Activated gamma-delta T cell (primary cell): ENCODE results near the gene SLC16A2.

ENCODE experiments used
- DNase-seq: peaks from one replicate; lab custom pipeline; 2025; lab: John Stamatoyannopoulos, UW
- total RNA-seq, 2 donors: gene quantifications; one replicate each; lab custom pipeline; 2026; lab: John Stamatoyannopoulos, UW

Gene SLC16A2
- 0.36 to 0.74 reads per million in 2 donors for total RNA-seq

DNA sequence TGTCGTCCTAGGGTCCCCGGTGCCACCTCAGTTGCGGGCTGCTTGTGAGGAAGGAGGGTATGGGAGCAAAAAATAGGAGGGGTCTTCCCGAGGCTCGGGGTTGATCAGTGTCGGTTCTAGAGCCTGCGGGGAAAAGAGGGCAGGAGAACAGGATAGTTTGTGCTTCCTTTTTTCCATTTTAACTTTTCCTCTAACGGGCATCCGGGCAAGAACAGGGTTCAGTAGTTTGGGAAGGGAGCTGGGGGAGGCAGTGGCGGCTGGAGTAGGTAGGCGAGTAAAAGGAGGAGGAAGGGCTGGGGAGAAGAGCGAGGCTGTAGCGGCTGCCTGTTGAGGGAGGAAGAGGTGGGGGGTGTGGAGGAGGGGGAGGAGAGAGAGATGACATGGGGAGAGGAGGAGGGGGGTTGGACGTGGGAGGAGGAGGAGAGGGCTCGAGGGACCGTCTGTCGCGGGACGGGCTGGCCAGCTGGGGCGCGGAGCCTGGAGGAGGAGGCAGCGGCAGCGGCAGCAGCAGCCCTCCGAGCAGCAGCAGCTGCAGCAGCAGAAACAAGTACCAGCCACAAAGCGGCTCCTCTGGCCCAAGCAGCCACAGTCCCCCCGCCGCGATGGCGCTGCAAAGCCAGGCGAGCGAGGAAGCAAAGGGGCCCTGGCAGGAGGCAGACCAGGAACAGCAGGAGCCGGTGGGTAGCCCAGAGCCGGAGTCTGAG is at the start of gene SLC16A2:
TSS of gene SLC16A2 (plus strand) at position 458 of the 704 bp plus-strand sequence. CDS start at position 603, 145 bp downstream.
- DNase-seq = peak; percentile 14

DNA sequence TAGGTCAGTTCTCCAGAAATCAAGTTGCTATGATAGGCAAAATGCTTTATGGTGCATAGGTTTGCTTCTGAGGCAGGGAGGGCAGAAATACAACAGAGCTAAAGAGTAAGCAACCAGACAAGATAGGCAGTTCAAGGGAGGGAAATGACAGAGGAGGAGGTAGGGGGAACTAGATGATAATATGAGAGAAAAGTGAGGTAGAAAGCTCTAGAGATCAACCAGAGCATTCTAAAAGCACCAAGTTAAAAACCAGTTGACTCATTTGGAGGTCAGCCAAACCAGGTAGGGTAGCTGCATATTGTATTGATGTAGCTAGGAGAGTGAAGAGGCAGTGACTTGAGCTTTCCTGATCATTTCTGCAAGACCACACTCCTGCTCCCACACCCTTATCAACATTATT is 49.0 kb upstream of the SLC16A2 start:
- DNase-seq = no peak

DNA sequence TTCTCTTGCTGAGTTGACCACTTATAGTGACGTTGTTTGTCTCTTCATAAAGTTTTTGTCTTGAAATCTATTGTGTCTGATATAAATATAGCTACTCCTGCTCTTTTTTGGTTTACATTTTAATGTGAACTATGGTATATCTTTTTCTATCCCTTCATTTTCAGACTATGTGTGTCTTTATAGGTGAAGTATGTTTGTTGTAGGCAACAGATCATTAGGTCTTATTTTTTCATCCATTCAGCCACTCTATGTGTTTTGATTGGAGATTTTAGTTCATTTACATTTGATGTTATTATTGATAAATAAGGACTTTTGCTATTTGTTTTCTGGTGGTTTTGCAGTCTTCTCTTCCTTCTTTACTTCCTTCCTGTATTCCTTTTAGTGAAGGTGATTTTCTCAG is 44.0 kb upstream of the SLC16A2 start:
- DNase-seq = no peak

DNA sequence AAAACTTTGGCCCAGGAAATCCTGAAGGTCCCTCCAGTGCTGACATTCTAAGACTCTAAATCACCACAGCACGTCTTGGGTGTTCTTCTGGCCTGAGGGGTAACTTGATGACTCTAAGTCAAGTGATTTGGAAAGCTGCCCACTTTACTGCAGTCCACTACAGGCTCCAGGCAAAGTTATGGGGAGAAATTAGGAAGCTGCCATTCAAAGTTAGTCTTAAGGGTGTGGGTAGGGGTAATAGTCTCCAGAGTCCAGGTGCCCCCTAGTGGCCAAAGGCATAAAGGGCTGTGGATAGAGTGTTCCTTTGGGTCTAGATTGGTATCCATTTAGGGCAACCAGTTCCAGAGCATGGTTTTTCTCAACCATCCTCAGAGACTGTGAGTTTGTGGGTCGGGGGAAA is 38.7 kb upstream of the SLC16A2 start:
- DNase-seq = no peak

DNA sequence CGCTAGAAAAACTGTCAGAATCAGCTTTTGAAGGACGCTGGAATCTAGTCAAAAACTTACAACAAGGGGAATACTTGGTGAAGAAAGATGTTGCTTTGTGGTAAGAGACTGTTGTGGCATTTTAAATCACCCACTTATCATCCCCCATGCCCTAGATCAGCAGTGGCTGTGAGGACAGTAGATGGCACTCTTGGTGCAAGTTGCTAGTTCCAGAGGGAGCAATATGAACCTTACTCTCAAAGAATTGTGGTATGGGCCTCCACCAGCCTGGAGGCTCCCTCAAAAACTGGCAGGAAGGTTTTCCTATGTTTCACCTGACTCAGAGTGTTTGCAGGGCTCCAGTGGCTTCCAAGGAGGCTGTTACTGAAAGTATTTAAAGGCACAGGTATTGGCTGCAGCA is 37.7 kb upstream of the SLC16A2 start:
- no peak for DNase-seq

DNA sequence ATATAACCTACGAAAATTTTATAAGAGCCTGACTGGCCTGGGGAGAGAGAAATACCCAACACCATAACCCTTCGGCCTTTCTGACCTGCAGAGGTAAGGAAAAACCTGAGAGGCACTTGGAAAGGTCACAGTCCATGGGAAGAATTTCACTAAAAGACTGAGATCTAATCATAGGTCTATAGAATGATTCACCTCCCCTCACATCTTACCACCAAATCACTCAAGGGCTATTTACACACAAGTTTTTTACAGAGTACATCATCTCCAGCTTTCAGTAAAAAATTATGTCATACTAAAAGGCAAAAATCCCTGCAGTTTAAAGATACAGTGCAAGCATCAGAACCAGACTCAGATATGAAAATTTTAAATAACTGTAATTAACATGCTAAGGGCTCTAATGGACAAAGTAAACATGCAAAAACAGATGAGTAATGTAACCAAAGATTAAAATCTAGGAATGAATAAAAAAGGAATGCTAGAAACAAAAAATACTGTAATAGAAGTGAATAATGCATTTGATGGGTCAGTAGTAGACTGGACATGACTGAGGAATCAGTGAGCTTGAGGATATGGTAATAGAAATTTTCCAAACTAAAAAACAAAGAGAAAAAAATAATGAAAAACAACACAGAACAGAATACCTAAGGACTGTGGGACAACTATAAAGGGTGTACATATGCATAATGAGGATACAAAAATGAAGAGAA is 32.1 kb upstream of the SLC16A2 start:
- no peak for DNase-seq

DNA sequence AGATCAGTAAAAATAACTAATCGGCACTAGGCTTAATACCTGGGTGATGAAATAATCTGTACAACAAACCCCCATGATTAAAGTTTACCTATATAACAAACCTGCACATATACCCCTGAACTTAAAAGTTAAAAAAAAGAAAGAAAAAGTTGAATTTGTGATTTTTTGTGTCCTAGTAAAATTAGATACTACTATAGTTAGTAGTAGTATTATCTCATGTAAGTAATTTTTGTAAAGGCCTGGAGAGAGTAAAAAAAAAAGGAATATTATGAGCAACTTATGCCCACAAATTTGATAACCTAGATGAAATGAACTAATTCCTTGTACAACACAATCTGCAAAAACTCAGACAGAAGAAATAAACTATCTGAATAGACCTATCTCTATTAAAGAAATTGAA is 25.7 kb upstream of the SLC16A2 start:
- DNase-seq = no peak

DNA sequence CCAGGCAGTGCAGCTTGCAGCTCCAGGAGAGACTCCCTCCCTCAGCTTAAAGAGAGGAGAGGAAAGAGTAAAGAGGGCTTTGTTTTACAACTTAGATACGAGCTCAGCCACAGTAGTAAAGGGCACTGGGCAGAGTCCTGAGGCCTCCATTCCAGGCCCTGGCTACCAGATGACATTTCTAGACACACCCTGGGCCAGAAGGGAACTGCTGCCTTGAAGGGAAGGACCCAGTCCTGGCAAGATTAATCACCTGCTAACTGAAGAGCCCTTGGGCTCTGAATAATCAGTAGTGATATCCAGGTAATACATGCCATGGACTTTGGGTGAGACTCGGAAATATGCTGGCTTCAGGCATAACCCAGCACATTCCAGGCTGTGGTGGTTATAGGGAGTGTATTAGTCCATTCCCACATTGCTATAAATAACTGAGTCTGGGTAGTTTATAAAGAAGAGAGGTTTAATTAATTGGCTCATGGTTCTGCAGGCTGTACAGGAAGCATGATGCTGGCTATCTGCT is 15.3 kb upstream of the SLC16A2 start:
- no peak for DNase-seq

DNA sequence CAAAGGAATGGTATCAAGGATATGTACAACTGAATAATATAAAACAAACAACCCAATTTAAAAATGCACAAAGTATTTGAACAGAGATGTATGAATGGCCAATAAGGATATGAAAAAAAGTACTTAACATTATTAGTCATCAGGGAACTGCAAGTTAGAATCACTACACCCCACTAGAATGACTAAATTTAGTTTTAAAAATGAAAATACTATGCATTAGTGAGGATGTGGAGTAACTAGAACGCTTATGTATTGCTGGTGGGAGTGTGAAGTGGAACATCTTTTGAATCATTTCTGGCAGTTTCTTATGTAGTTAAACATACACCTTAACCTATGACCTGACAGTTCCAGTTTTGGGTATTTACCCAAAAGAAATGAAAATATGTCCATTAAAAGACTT is 13.0 kb upstream of the SLC16A2 start:
- no peak for DNase-seq

DNA sequence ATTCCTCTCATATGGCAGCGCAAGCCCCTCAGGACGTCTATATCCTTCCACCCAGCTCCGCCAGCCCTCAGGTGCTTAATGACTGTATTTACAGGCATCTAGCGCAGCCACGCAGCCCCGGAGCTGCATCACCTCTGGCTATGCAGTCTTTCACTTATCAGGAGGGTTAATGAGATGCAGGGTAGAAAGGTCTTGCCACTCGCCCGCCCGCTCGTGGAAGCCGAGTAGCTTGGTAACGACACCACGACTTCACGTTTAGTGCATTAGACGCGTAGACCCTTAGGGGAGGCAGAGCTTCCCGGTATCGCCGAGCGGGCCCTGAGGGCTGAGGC is 1.5 kb upstream of the SLC16A2 start:
- no peak for DNase-seq

DNA sequence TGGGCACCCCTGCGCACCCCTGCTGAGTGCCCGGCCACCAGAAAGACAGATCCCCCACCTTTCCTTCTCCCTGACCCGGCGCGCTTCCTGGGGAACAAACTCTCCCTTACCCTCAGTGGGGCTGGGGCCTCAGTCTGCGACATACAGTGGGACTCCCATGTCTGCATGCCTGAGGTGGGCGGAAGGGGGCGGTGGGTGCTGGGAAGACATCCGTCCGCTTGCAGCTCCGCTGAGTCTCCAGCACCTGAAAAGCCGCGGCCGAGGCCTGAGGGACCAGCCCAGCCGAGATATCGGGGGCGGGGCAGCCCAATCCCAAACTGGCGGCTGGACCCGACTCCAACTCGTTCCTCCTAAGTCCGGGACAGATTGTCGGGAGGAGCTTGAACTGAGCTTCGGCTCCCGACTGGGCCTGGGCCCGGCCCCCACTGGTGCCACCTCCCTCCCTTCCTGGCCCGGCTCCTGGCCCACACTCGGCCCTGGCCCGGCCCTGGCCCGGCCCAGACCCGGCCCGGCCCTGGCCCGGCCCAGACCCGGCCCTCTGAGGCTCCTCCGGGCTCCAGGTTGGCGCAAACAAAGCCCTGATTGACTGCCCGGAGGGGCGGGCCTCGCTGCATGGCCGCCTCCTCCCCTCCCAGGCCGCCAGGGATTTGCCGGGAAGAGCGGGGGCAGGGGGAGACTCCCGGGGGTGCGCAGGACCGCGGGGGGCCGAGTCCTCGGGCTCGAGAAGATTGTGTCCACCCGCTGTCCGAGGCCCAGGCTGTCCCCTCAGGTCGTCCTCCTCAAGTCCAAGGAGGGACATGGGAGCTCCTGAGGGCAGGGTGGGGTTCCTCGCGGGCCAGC is 877 bp upstream of the SLC16A2 start:
- peak; percentile 17 for DNase-seq

DNA sequence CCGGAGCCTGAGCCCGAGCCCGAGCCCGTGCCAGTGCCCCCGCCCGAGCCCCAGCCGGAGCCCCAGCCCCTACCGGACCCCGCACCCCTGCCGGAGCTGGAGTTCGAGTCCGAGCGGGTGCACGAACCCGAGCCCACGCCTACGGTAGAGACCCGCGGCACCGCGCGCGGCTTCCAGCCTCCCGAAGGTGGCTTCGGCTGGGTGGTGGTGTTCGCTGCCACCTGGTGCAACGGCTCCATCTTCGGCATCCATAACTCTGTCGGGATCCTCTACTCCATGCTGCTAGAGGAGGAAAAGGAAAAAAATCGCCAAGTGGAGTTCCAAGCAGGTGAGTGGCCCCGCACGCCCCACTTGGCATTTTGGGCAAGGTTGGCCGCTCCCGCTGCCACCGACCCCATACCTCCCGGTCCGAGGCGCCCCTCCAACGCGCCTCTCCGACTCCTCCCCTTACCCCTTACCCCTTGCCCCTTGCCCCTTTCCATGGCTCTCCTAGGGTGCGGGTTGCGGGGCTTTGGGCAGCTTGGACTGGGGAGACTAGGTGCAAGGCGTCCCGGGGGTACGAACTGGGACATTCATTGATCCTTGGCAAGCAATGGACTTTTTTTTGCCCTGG is 553 bp downstream of the SLC16A2 start:
- DNase-seq = no peak

DNA sequence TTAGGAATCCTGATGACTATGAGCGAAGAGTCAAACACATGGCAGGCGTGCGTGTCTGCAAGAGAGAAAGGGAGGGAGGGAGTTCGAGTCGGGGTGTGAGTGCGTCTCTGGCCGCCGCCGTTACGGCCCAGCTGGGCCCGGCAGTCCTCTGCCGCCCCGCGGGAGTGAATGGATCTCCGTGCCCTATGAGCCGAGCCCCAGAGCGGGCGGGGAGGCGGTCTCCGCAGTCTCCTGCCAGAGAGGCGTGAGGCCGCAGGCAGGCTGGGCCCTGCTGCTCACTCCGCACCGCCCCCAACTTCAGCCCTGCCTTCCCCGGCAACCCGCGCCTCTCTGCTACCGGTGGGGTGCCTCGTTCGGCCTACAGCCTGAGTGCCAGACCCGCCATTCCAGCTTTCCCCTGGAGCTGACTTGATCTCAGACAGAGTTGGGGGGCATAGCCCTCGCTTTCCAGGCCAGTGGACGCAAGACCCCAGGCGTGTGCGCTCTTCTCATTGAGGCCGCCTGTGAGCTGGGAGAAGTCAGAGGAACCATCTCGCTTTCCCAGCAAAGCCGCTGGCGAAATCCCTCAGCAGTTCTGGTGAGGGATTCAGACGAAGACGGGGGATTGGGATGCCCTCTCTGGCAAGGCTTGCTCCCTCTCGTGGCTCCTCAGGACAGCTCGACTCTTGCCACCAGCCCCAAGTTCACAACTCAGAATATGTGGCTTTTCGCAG is 1.4 kb downstream of the SLC16A2 start:
- DNase-seq = peak; percentile 4

DNA sequence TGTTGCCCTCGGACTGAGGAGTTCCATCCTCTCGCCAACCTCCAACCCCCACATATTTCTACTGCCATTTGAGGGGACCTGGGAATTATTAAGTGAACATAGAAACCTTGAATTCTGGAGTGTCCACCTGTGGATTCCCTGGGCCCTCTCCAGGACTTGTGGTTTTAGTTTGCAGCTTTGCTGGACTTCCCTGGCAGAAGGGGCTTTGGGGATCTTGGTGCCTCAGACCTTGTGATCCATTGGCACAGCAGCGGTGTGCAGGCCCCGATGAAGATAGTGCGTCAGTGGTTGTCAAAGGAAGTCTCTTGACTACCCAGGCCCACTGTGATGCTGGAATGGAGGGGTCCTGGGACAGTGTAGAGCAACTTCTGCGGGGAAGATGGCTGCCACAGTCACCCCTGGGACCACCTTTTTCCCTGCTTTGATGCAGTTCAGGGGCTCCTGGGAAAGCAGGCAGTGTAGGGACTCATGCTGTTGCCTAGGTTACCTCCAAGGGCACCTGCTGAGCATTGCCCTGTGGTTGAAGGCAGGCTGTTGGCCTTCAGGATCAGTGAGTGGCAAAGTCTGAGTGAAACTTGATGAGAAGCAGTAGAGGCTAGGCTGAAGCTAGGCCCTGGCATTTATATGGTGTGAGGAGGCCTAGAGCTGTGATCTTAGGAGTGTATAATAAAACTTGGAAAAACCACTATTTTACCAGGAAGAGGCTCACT is 2.2 kb downstream of the SLC16A2 start:
- no peak for DNase-seq

DNA sequence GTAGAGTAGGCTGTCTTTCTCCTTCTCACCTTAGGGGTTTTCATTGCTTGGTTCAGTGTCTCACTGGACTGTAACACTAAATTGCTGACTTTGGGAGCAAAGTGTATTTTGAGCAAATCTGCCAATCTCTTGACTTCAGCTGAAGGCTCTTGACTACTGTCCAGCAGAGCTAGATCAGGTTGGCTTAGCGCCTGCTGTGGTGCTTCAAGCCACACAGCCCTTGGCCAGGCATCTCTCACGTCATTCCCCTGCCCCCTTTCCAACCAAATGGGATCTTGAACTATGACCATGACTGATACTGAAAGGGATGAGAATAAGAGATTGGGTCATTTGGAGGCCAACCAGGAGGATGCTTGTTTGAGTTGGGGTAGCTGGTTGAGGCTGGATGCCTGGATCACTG is 4.8 kb downstream of the SLC16A2 start:
- no peak for DNase-seq

DNA sequence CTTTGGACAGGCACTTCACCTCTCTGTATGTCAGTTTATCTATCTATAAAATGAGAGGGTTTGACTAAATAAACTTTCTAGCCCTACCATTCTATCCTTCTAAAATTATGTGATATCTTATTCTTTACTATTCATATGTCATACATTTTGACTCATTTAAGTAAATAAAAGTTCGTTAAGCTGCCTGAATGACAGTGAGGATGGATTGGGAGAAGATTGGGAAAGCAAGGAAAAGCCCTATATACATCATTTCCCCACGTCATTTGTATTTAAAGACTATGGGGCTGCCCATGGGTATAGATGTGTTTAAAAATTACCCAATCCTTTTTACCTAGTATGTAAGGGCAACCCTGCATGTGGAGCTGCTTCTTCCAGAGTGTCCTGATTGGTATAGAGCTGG is 5.3 kb downstream of the SLC16A2 start:
- DNase-seq = no peak

DNA sequence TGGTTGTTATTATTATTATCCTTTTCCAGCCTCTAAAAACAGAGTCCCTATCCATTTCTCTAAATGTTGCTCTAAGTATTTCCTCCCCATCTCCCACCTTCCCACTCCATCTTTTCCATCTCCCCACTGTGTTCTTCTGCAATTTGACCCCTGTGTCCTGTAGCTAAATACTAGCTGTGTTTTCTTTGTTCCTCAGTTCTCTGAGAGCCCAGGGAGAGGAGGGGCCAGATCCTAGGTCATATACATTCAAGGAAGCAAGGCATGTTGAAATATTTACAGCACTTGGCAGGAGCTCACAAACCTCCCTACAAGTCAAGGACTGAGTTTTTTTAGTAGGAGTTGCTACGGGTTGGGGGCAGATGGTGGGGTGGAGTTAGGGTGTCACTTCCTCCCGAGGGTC is 10.5 kb downstream of the SLC16A2 start:
- DNase-seq = no peak

DNA sequence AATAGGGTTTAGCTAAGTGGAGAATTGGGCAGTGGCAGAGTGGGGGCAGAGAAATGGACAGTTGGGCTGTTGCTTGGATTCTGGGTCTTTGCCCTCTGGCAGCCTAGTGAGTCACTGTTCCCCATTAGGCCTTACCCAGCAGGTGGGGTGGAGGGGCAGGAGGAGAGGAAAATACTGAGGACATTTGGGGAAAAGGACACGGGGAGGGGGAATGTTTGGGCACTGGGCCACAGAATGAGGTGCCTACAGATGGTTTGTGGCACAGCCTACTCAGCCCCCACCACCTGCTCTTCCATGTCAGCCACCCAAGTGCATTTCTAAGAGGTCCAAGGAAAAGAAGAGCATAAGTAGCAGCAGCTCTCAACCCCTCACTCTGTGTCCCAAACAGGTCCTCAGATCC is 13.0 kb downstream of the SLC16A2 start:
- DNase-seq = no peak

DNA sequence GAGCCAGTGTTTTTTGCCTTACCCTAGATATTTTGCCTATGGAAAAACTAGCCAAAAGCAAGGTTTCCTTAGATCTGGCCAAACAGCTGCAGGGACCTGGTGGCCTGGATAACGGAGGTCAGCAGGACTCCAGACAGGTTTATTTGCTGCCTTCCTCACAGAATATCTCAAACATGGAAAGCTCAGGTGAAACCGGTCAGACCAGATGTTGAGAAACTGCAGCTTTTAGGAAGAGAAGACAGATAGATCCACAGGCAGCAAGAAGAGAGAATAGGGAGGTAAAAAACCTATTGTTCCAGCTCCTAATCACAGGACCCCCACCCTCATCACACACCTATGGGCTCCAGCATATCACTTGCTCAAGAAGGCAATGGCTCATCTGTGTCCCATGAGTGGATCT is 16.2 kb downstream of the SLC16A2 start:
- no peak for DNase-seq

DNA sequence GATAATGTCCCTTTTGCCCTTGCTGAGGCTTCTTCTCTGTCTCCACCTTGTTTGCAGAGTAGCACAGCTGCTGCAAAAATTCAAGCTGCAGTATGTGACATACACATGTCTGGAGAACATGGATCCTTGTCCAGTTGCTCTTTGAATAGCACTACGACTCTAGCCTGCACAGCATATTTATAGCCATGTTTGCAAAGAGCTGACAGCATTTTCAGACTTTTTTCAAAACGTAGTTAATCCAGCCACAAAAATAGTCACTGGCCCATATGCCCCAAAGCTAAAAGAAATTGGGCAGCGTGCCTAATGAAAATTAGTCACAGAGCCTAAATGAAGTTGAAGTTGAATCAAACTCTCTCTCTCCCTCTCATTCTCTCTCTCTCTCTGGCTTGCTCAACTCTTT is 17.5 kb downstream of the SLC16A2 start:
- no peak for DNase-seq

DNA sequence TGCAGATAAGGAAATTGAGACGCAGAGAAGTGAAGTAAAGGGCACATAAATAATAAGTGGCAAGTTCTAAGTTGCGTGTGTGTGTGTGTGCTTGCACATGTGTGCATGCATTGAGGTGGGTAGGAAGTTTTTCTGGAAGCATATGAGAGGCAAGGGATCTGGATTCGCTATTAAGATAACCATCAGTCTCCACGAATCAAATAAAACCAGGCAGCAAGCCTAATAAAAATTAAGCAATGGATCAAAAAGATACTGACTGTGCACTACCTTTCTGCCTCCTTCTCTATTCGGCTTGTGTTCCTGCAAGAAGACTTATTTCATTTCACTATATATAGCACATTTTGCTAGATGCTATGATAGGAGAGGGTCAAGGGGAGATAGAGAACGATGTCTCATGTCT is 23.8 kb downstream of the SLC16A2 start:
- no peak for DNase-seq
